HG02759 (cell line): ENCODE results near the gene TNFRSF18.
"Not testable (repeated sequence)": the region's sequence is repeated elsewhere in the genome, so short reads cannot be mapped to it uniquely, and the experiment has no call there.

Source experiments
- ATAC-seq: cut with Tn5 transposase; IDR thresholded peaks from one replicate; pipeline ENCODE4 v1.9.1; 2021; ENCODE audit warnings: mild to moderate bottlenecking, moderate library complexity; ENCODE audit not compliant: unreplicated experiment

Gene TNFRSF18

DNA sequence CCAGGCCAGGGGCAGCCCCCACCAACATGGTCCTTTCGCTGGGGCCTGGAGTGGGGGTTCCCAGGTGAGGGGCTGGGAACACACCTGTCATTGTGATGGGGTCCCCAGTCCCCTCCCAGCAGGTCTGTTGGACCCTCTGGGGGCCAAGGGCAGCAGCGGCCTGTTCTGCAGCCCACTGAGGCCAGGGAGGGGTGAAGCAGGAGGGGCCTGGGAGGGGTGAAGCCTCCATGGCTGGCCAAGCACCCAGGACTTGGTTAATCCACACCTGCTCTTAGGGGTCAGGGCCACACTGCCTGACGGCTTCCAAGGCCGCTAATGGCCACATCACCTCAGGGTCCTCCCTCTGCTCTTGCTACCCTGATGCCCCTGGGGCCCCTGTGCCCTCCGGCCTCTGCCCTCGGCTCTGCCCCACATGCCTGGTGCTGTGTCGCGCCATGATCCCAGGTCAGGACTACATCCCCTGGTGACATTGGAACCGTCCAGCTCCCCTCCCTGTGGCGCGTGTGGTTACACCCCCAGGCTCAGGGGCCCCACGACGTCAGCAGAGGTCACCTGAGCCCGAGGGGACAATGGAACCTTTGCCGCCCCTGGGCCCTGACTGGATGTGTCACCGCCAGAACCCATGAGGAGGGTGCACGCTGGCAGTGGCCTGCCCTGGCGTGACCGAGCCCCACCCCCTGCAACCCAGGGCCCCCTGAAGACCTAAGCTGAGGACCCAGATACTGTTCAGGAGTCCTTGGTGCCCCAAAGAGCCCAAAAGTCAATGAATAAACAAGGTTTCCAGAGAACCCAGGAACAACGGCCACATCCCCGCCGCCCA lies 7.0 kb downstream of the TNFRSF18 start:
- ATAC-seq, result no peak

DNA sequence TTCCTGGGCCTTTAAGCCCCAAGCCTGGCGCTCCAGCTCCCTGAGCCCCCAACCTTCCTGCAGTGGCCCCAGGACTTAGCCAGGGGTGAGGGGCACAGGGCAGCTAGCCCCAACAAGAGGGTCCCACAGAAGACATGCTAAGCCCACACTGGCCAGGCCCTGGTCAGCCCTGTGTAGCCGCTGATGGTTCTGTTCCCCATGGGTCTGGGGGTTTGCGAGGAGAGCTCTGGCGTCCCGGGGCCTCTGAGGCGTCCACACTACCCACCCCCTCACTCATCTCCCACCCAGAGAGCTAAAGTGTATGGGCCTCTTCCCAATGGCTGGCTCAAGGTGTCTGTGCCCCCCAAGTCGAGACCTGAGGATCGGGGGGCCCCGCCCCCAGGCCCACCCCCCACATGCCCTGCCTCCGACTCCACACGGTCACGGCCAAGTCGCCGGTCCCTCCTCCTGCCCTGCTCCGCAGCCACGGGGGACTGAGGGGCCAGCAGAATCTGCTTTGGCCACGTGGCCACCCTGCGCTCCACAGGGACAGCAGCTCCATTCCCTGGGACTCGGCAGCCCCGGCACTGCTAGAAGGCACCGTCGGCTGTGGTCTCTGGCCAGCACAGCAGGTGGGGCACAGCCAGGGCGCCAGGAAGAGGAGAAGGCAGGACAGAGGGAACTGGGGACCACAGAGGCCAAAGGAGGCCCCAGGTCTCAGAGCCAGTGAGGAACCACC lies 7.8 kb downstream of the TNFRSF18 start:
- no peak for ATAC-seq

DNA sequence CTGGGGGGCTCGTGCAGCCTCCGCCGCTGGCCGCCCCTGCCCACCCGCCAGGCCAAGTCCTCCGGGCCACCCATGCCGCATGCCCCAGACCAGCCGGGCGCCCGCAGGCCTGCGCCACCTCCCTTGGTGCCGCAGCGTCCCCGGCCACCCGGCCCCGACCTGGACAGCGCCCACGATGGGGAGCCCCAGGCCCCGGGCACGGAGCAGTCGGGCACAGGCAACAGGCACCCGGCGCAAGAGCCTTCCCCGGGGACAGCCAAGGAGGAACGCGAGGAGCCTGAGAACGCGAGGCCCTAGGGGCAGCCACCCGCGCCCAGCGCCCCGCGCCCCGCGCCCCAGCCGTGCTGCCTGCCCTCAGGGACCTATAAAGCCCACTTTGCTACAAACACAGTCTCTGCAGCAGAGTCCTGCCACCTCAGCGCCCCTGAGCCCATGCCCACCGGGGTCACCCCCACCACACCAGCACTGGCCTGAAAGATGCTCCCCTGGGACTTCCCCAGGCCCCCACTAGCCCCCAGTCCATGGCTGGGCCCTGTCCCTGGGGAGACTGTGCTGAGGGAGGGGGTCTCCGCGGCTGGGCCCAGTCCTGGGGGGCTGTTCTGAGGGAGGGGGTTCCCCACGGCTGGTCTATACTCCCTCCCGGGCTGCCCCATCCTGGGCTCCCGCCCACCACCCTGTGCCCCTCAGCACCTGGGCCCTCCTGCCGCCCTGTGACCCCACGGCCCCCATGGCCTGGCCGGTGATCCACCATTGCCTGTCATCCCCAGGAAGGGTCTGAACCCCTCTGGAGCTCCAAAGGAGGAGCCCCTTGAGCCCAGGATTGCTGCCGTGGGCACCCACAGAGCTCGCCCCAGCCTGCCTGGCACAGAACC lies 8.6 kb downstream of the TNFRSF18 start:
- no peak for ATAC-seq

- no peak for ATAC-seq
Observed at GRCh38 chr1:1197188-1197500, 9.2 kb downstream of the TNFRSF18 start.

- no peak for ATAC-seq
Observed at GRCh38 chr1:1196431-1197187, 9.8 kb downstream of the TNFRSF18 start.

GRCh38 chr1:1195726-1196125 lies 10.7 kb downstream of the TNFRSF18 start:
- not testable (repeated sequence) for ATAC-seq

GRCh38 chr1:1194723-1195122 lies 11.7 kb downstream of the TNFRSF18 start:
- ATAC-seq, result no peak

DNA sequence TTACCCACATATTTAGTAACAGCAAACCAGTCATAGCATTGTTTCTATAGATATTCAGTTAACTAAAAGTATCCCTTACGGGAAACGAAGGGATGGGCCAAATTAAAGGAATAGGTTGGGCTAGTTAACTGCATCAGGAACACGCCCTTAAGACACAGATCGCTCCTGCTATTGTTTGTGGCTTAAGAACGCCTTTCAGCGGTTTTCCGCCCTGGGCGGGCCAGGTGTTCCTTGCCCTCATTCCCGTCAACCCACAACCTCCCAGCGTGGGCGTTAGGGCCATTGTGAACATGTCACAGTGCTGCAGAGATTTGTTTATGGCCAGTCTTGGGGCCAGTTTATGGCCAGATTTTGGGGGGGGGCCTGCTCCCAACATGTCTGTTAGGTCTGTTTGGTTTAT lies 14.7 kb downstream of the TNFRSF18 start:
- ATAC-seq, result no peak

GRCh38 chr1:1189111-1189510 lies 17.3 kb downstream of the TNFRSF18 start:
- no peak for ATAC-seq

- ATAC-seq, result no peak
Observed at GRCh38 chr1:1187938-1188337, 18.5 kb downstream of the TNFRSF18 start.

DNA sequence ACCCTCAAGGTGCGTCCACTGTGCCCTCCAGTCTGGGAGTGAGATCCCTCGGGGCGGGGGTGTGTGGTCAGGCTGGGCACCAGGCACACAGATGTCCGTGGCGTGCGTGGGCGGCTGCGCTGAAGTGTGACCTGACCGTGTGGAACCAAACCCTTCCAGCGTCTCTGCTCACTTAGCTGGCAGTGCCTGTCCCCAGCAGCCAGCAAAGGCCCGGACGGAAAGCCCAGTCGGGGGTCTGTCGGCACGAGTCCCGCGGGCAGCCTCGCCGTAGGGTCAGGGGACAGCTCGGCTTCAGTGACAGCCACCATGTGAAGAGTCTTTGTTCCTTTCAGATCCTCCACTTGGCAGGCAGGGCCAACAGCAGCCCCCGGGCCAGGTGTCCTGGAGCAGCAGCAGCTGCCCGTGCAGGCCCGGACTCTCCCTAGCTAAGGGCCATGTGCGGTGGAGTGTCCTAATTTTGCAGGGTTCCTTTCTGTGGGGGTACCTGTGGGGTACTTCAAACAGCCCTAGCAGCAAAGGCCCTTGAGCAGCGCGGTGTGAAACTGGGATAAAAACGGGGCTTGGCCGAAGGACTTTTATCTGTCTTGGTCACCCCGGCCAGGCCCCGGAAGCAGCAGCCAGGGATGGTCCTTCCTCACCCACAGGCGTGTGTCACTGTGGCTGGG lies 21.2 kb downstream of the TNFRSF18 start:
- ATAC-seq, result no peak

GRCh38 chr1:1183833-1184775 lies 22.3 kb downstream of the TNFRSF18 start:
- no peak for ATAC-seq

GRCh38 chr1:1183221-1183747 lies 23.1 kb downstream of the TNFRSF18 start:
- ATAC-seq, result no peak

DNA sequence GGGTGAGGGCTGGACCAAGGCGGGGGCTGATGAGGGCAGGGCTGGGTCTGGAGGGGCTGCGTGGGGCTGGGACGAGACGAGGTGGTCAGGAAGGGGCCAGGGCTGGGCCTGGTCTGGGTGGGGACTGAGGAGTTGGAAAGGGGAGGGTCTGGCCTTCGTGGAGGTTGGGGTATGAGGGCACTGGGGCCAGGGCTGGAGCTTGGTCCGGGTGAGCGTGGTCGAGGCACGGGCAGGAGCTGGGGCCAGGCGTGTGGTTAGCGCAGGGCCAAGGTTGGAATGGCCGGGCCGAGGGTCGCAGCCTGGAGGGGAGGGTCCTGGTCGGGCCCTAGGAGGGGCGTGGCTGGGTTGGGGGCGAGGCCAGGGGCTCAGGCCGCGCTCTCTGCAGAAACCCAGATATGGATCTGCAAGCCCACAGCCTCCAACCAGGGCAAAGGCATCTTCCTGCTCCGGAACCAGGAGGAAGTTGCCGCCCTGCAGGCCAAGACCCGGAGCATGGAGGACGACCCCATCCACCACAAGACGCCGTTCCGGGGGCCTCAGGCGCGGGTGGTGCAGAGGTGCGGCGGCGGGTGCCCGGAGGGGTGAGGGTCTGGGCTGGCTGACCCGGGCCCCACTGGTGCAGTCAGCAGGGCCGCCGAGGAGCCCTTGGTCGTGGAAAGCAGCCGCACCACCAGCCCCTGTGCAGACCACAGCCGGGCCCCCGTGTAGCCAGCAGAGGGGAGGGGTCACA lies 23.7 kb downstream of the TNFRSF18 start:
- ATAC-seq, result no peak

DNA sequence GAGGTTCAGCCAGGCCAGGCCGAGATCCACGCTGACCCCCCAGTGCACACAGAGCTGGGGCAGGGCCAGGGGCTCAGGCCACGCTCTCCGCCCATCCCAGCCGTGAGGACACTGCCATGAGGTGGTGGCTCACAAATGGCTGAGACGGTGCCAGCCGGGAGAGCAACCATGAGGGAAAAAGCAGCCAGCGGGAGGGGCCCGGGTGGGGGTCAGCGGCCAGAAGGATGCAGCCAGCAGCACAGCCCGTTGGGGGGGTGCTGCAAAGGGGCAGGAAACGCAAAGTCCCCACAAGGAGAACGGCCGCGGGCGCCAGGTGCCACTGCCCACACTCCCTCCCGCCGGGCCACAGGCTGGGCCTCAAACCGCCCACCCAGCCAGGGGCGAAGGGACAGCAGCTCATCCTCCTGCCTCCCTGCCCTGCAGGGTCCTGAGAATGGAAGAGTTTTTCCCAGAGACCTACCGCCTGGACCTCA lies 24.4 kb downstream of the TNFRSF18 start:
- ATAC-seq, result no peak

- ATAC-seq, result no peak
Observed at GRCh38 chr1:1181129-1181937, 25.1 kb downstream of the TNFRSF18 start.
